ENCODE data around the gene LNP1. TPM values are rescaled to one million over a fixed set of nuclear protein-coding genes. Genes with fewer than 3 reads are reported as not detected.
A peak's percentile ranks its signal among the peaks of the same experiment; 100 is the strongest.

LNP1 gene
- total and polyA plus RNA-seq, 2 of the 13 experiments (the other 11 are each of a cell fraction or from before 2014, with no cell fraction given), result 3.6 to 7.0 TPM

GRCh38 chr3:100492059-100493006, 91.0 kb downstream of the LNP1 start, which contains the start of gene TMEM45A (continued):
- TF ChIP-seq NFIC (IDR thresholded peaks at IDR 0.05; ENCODE audit: low read length) (no peak), ZNF674 (CRISPR knock-in tag; IDR thresholded peaks at IDR 0.05; ENCODE audit: low read depth) (no peak), ZNF335 (CRISPR knock-in tag; IDR thresholded peaks at IDR 0.05) (peak; percentile 35; the same call in 1 of the 2 replicates), FOSL2 (CRISPR knock-in tag; IDR thresholded peaks at IDR 0.05) (no peak; the same call in 1 of the 2 replicates), ZNF577 (CRISPR knock-in tag; IDR thresholded peaks at IDR 0.05; ENCODE audit: borderline replicate concordance, low read depth) (no peak), EED (CRISPR knock-in tag; IDR thresholded peaks at IDR 0.05) (no peak), IKZF4 (CRISPR knock-in tag; IDR thresholded peaks at IDR 0.05; ENCODE audit: borderline replicate concordance, low read depth, not compliant biosample characterization) (no peak), MAZ (IDR thresholded peaks at IDR 0.05; ENCODE audit: borderline replicate concordance, low read depth, low read length) (no peak), MAZ (CRISPR knock-in tag; IDR thresholded peaks at IDR 0.05; ENCODE audit: low read depth) (peak; percentile 67), LCORL (IDR thresholded peaks at IDR 0.05) (no peak), LCORL (CRISPR knock-in tag; IDR thresholded peaks at IDR 0.05) (peak; percentile 72), ZNF576 (CRISPR knock-in tag; IDR thresholded peaks at IDR 0.05) (no peak), SOX6 (IDR thresholded peaks at IDR 0.05) (no peak), SOX6 (CRISPR knock-in tag; IDR thresholded peaks at IDR 0.05) (peak; percentile 71), ZNF44 (CRISPR knock-in tag; IDR thresholded peaks at IDR 0.05) (0 out of 2 replicates have a peak, but pooled peaks have one; percentile 82), SMAD1 (CRISPR knock-in tag; IDR thresholded peaks at IDR 0.05; ENCODE audit: borderline replicate concordance, low read depth) (peak; percentile 75; the same call in 1 of the 2 replicates), PBX2 (CRISPR knock-in tag; IDR thresholded peaks at IDR 0.05) (peak; percentile 99), CEBPB (IDR thresholded peaks at IDR 0.05; ENCODE audit: borderline replicate concordance, low read depth, low read length) (no peak), MYC (CRISPR knock-in tag; IDR thresholded peaks at IDR 0.05; ENCODE audit: borderline replicate concordance) (peak; percentile 84; the same call in 1 of the 2 replicates), CENPX (CRISPR knock-in tag; IDR thresholded peaks at IDR 0.05) (no peak), BATF2 (CRISPR knock-in tag; IDR thresholded peaks at IDR 0.05) (no peak), ZHX1 (CRISPR knock-in tag; IDR thresholded peaks at IDR 0.05; ENCODE audit: low read depth) (no peak), NFYC (CRISPR knock-in tag; IDR thresholded peaks at IDR 0.05) (peak; percentile 100), GABPA (IDR thresholded peaks at IDR 0.05; ENCODE audit: low read depth, low read length) (no peak), GABPA (CRISPR knock-in tag; IDR thresholded peaks at IDR 0.05; ENCODE audit: low read depth) (no peak), NFKBIZ (CRISPR knock-in tag; IDR thresholded peaks at IDR 0.05) (no peak), POLR2G (IDR thresholded peaks at IDR 0.05; ENCODE audit: low read depth, low read length) (peak; percentile 95)
